NOMO-1 (cell line): ENCODE results near the gene PMVK.

Experiments
- DNase-seq, 2 experiments: peaks; one replicate each; lab custom pipeline; 2025; ENCODE audit not compliant: unreplicated experiment in 2 of 2; lab: John Stamatoyannopoulos, UW

Gene PMVK

GRCh38 chr1:154881820-154882535, 54.5 kb downstream of the PMVK start:
- DNase-seq: no peak

- DNase-seq: no peak
These were observed 55.8 kb downstream of the PMVK start for GRCh38 chr1:154880671-154881070.

GRCh38 chr1:154879038-154879421, 57.5 kb downstream of the PMVK start:
- no peak for DNase-seq

- DNase-seq: peak; percentile 31 to 60
These were observed 58.0 kb downstream of the PMVK start for GRCh38 chr1:154878371-154879037.

GRCh38 chr1:154877370-154877974, 59.0 kb downstream of the PMVK start:
- no peak for DNase-seq

GRCh38 chr1:154876842-154877369, 59.6 kb downstream of the PMVK start:
- no peak for DNase-seq
